GM19452 (cell line): ENCODE measurements around the gene IGF1R.

Experiments used
- ATAC-seq: cut with Tn5 transposase; IDR thresholded peaks from one replicate; pipeline ENCODE4 v1.9.1; 2021; ENCODE audit not compliant: unreplicated experiment

Gene IGF1R

GRCh38 chr15:98647026-98647773 lies 1.1 kb upstream of the IGF1R start:
- ATAC-seq = peak; percentile 46

GRCh38 chr15:98648654-98649471 lies 524 bp downstream of the IGF1R start:
- peak; percentile 29 for ATAC-seq

- no peak for ATAC-seq
Observed at GRCh38 chr15:98649472-98650416, 1.4 kb downstream of the IGF1R start.

- ATAC-seq = no peak
Observed at GRCh38 chr15:98650417-98651035, 2.2 kb downstream of the IGF1R start.

- ATAC-seq = no peak
Observed at GRCh38 chr15:98651036-98651481, 2.7 kb downstream of the IGF1R start.

- no peak for ATAC-seq
Observed at GRCh38 chr15:98651581-98652220, 3.4 kb downstream of the IGF1R start.

GRCh38 chr15:98653686-98654085 lies 5.3 kb downstream of the IGF1R start:
- no peak for ATAC-seq

GRCh38 chr15:98654790-98655360 lies 6.5 kb downstream of the IGF1R start:
- ATAC-seq = no peak

- no peak for ATAC-seq
Observed at GRCh38 chr15:98655732-98656131, 7.4 kb downstream of the IGF1R start.

- ATAC-seq = no peak
Observed at GRCh38 chr15:98657721-98658120, 9.4 kb downstream of the IGF1R start.

GRCh38 chr15:98658831-98659699 lies 10.7 kb downstream of the IGF1R start:
- peak; percentile 88 for ATAC-seq

GRCh38 chr15:98660055-98660454 lies 11.7 kb downstream of the IGF1R start:
- ATAC-seq = no peak

- ATAC-seq = no peak
Observed at GRCh38 chr15:98663045-98663444, 14.7 kb downstream of the IGF1R start.

- ATAC-seq = no peak
Observed at GRCh38 chr15:98663606-98664005, 15.3 kb downstream of the IGF1R start.

- ATAC-seq = no peak
Observed at GRCh38 chr15:98666441-98666840, 18.1 kb downstream of the IGF1R start.

GRCh38 chr15:98666841-98667240 lies 18.5 kb downstream of the IGF1R start:
- ATAC-seq = no peak

GRCh38 chr15:98667521-98668179 lies 19.3 kb downstream of the IGF1R start:
- ATAC-seq = no peak

GRCh38 chr15:98668566-98669308 lies 20.4 kb downstream of the IGF1R start:
- ATAC-seq = no peak
